ENCODE measurements around the gene HMCN1. TPM values are rescaled to one million over a fixed set of nuclear protein-coding genes. Genes with fewer than 3 reads are reported as not detected.

HMCN1 gene
- total RNA-seq, 1 donor from 2014 or later: 2.2 TPM

- DNase-seq (ENCODE audit: low read depth): no peak
Measured at GRCh38 chr1:185803241-185803640, 69.0 kb downstream of the HMCN1 start.

GRCh38 chr1:185804206-185804605 is 70.0 kb downstream of the HMCN1 start:
- DNase-seq (ENCODE audit: low read depth): no peak

- no peak for DNase-seq (ENCODE audit: low read depth)
Measured at GRCh38 chr1:185804608-185805007, 70.4 kb downstream of the HMCN1 start.

GRCh38 chr1:185807275-185807674 is 73.1 kb downstream of the HMCN1 start:
- DNase-seq (ENCODE audit: low read depth): no peak

- DNase-seq (ENCODE audit: low read depth): no peak
Measured at GRCh38 chr1:185808631-185809030, 74.4 kb downstream of the HMCN1 start.

- no peak for DNase-seq (ENCODE audit: low read depth)
Measured at GRCh38 chr1:185811073-185811709, 77.0 kb downstream of the HMCN1 start.

GRCh38 chr1:185812934-185813333 is 78.7 kb downstream of the HMCN1 start:
- DNase-seq (ENCODE audit: low read depth): no peak

GRCh38 chr1:185813401-185813979 is 79.3 kb downstream of the HMCN1 start:
- peak; percentile 39 for DNase-seq (ENCODE audit: low read depth)

- no peak for DNase-seq (ENCODE audit: low read depth)
Measured at GRCh38 chr1:185816460-185816859, 82.3 kb downstream of the HMCN1 start.

- DNase-seq (ENCODE audit: low read depth): no peak
Measured at GRCh38 chr1:185819798-185820197, 85.6 kb downstream of the HMCN1 start.

- DNase-seq (ENCODE audit: low read depth): no peak
Measured at GRCh38 chr1:185821612-185822385, 87.6 kb downstream of the HMCN1 start.

GRCh38 chr1:185823467-185823866 is 89.3 kb downstream of the HMCN1 start:
- peak; percentile 76 for DNase-seq (ENCODE audit: low read depth)

GRCh38 chr1:185824106-185824505 is 89.9 kb downstream of the HMCN1 start:
- peak; percentile 3 for DNase-seq (ENCODE audit: low read depth)

- DNase-seq (ENCODE audit: low read depth): no peak
Measured at GRCh38 chr1:185825556-185825955, 91.4 kb downstream of the HMCN1 start.

GRCh38 chr1:185834371-185834905 is 100.2 kb downstream of the HMCN1 start:
- no peak for DNase-seq (ENCODE audit: low read depth)

- DNase-seq (ENCODE audit: low read depth): no peak
Measured at GRCh38 chr1:185835191-185835590, 101.0 kb downstream of the HMCN1 start.

GRCh38 chr1:185837711-185838110 is 103.5 kb downstream of the HMCN1 start:
- no peak for DNase-seq (ENCODE audit: low read depth)

GRCh38 chr1:185838111-185838510 is 103.9 kb downstream of the HMCN1 start:
- no peak for DNase-seq (ENCODE audit: low read depth)

GRCh38 chr1:185840880-185841279 is 106.7 kb downstream of the HMCN1 start:
- DNase-seq (ENCODE audit: low read depth): no peak

- DNase-seq (ENCODE audit: low read depth): no peak
Measured at GRCh38 chr1:185843297-185843869, 109.2 kb downstream of the HMCN1 start.

- DNase-seq (ENCODE audit: low read depth): no peak
Measured at GRCh38 chr1:185843986-185844385, 109.8 kb downstream of the HMCN1 start.
